Right ventricle myocardium inferior (tissue), 1 donor: ENCODE data around the gene BCDIN3D. TPM values are rescaled to one million over a fixed set of nuclear protein-coding genes. Genes with fewer than 3 reads are reported as not detected.

ENCODE experiments used
- ATAC-seq: fragments of 200-7000 bp; cut with Tn5 transposase; one replicate; pipeline ENCODE4 v1.9.1; 2020; ENCODE audit warnings: mild to moderate bottlenecking, moderate library complexity
- DNase-seq: peaks from one replicate; pipeline ENCODE4 v3.0.0; 2021; ENCODE audit errors: missing footprints
- intact Hi-C: fragments of 100-400 bp; cut with DNase I; formaldehyde crosslinking; loops from one replicate; pipeline ENCODE4 v1.11.0; 2022
- total RNA-seq: library from RNA; stranded (reverse); fragmentation: NEBNext Ultra II Directional; extraction: Animal tissue kit (Norgen Biotek cat#: 25700); gene quantifications from one replicate; pipeline ENCODE4 v1.2.1, GENCODE V29; 2021
- donor health status: DM: no; HTN: yes; CAD: no; lungs with severe emphysema.

The BCDIN3D gene
- total RNA-seq, 1 donor from 2014 or later, result 2.6 TPM

DNA sequence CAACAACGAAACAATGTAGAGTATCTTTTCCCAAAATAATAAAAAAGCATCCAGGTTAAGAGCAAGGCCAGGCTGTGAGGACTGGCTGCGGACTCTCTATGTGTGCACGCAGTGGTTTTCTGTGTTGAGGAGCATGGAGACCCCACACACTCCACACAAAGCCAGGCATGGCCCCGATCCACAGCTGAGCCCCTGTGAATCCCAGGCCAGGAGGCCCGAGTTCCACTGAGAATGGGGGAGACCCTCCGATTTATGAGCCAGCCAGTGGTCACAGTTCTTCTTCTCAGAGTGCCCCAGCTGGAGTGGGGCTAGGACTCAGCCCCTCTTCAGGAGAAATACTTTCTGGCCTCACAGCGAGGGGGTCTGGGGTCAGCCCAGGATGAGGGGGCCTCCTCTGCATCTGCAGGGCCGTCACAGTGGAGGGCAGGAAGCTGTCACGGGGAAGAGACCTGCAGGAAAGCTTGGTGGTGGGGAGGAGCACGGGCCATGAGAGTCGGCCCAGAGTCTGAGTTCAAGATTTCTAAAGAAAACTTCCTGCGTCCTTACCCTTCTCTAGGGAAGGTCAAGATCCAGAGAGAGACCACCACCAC, 34.8 kb downstream of the BCDIN3D start:
- ATAC-seq (no peak), DNase-seq (peak; percentile 51)
- intact Hi-C loops, result no loop called here

DNA sequence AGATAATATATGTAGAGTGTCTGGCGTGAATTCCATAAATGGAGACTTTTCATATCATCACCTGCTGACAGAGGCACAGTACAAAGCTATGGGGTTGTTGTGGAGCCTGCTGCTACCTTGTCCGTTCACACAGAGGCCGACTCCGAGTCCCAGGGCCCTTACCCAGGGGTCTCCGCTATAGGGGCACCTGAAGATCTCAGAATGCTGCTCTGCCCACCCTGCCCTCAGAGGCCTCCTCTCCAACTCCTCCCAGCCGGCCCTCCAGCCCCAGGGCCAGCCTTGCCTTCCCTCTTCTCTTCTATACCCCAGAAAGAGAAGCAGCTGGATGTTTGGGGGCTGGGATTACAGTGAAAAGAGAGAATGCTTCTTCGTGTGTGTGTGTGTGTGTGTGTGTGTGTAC, 36.0 kb downstream of the BCDIN3D start:
- no peak for ATAC-seq
- intact Hi-C loops, result no loop called here

DNA sequence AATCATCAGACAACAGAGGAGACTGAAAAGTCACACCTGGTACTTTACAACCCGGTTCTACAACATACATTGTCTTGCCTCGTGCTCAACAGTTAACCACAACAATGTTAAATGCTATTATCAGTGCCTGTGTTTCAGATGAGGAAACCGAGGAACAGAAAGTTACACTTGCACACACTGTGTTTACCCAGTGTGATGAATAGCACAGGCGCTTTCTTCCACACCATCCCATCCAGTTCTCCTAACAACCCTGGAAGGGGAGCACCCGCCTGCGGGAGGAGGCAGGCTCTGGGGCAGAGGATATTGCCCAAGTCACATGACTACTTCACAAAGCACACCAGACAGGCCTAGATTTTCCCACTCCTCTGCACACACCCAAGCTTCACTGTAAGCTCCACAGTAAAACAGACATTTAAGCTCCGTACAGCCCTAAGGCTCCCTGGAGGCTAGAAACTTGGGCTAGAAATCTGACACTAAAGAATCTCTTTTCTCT, 36.5 kb downstream of the BCDIN3D start:
- ATAC-seq (no peak), DNase-seq (peak; percentile 43)
- intact Hi-C loops, result no loop called here

More for the DNA sequence above, 36.0 kb downstream of the BCDIN3D start:
- peak; percentile 55 for DNase-seq

DNA sequence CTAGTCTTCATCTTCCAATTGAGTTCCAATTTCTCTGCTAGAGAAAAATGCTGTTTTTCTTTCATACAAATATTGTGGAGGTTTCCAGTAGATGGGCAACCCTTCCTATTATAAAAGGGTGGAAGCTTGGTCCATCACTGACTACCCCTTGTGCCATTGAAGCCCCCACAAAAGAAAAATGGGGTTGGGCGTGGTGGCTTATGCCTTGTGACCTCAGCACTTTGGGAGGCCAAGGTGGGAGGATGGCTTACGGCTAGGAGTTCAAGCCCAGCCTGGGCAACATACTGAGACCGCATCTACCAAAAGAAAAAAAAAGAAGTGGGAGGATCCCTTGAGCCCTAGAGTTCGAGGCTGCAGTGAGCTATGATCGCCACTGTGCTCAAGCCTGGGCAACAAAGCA, 37.5 kb downstream of the BCDIN3D start:
- ATAC-seq, result no peak
- no peak for DNase-seq
- intact Hi-C loops, result no loop called here

DNA sequence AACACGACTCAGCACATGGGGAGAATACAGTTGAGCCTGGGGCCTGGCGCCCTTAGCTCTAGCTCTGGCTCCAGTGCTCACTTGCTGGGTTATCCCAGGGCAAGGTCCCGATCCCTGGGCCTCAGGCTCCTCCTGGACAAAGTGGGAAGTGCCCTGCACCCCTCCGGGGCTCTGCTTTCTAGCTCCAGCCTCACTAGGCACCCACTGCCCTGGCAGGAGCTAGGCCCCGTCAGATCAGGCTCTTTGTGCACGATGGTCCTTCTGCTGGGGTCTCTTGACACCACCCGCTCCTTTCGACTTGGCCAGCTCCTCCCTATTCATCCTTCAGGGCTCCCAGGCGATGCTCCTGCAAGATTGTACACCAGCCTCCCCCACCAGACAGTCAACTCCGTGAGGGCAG, 38.1 kb downstream of the BCDIN3D start:
- DNase-seq (peak; percentile 45), ATAC-seq (no peak)
- intact Hi-C loops, result no loop called here

DNA sequence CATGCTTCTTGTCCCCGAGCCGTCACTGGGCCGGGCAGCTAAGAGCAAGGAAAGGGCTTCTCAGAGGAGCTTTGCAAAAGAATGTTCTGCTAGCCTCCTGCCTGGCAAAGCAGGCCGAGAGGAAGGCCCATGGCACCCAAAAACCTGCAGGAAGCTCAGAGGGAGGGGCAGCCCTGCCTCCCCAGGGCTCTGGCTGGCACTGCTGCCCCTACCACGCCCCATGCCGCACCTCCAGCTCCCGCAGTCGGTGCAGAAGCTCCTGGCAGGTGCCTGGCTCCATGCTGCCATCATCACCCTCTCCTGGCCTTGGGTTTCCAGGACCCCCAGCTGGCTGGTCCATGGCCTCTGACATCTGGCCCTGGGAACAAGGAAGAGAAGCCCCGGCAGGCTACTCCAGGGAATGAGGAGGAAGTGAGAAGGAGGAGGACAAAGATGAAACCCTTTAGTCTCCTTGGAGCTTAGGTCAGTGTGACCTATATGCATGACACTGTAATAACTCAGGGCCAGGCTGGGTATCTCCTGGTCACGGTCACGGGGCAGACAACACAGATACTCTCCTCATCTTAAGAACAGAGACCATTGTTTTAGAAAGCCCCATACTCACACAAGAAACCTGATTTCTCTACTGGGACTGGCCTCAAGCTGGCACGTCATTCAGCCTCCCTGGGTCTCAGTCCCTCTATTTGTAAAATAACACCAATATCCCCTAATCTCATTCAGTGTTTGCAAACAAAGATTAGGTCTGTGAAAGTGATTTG, 39.0 kb downstream of the BCDIN3D start:
- intact Hi-C loops, result no loop called here
- DNase-seq (peak; percentile 60), ATAC-seq (no peak)

DNA sequence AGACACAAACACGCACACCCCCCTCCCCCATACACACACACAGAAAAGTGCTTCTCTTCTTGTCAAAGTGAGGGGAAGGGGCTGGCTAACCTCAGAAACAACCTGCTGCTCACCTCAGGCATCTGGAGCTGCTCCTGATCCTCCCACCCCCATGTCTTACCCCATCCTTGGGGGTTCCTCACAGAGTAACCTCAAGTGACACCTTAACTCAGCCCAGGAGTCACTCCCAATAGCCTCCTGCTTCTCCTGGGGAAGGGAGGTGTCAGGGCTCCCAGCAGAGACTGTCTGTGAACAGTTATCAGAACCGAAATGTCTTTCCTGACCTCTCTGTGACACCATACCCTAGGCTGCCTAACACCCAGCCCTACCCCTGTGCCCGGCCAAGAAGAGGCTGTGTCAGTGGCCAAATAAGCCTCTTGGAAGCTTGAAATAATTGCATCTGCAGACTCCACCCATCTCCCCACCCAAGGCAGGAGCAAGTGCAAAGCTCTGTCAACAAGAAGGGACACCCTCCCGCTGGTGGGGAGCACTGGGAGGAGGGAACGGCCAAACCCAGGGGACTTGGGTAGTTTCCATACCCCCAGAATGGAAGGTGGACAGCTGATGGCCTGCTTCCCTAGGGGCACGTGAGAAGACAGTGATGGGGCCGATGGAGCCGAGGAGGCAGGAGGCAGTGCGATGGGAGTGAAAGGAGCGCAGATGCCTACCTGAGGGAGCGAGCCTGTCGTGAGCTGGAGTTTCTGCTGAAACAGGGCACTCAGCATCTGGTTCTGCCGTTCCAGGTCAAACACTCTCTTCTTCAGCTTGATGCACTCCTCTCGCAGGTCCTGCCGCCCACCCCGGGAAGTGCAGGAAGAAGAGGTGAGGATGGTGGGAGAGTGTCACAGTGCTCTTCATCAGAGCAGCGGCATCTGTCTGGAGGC, 41.5 kb downstream of the BCDIN3D start:
- ATAC-seq (peak; percentile 72), DNase-seq (peak; percentile 43)
- intact Hi-C loops, result no loop called here

DNA sequence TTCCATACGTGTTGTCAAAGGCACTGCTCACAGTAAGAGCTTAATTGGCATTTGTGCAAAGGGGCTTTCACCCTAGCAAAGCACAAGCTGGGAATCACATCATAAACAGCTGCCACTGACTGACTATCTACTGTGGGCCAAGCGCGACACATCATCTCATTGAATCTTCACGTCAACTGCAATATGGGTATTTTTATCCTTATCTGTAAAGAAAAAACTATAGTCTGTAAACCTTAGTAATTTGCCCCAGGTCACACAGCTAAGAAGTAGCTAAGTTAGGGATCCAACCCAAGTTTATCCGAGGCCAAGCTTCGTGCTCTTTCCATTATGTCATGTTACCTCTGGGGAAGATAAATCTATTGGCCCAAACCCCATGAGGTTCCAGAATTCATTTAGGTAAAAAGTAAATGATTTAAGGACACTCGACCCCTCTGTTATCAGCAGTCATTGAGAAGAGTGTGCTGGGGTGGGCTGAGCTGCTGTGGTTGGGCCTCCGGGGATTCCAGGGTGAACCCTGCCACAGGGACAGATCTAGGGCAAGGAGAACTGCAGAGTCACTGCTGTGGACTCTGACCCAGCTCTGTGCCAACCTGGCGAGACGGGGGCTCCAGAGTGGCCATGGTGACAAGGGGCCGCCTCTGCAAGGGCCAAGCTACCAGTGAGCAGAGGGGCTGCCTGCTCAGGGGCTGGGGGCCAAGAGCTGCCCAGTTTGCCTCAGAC, 42.3 kb downstream of the BCDIN3D start:
- peak; percentile 49 for ATAC-seq
- DNase-seq, result peak; percentile 56
- intact Hi-C loops, result no loop called here

DNA sequence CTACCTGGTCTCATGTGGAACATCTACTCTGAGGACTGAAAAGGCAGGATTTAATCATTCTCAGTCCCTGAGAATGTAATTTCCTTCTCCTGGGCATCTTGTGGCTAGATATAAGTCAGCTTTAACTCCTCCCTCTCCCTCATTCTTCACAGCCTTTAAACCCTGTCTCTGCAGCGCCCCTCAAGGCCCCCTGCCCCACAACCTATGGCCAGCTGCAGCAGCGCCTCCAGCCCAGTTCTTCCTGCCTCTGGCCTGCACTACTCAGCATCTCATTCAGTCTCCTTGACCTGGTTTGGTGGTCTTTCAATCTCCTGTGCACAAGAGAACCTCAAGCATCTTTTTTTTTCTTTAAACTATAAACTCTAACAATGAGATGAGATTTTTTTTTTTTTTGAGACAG, 44.0 kb downstream of the BCDIN3D start:
- intact Hi-C loops, result no loop called here
- ATAC-seq (no peak), DNase-seq (no peak)

DNA sequence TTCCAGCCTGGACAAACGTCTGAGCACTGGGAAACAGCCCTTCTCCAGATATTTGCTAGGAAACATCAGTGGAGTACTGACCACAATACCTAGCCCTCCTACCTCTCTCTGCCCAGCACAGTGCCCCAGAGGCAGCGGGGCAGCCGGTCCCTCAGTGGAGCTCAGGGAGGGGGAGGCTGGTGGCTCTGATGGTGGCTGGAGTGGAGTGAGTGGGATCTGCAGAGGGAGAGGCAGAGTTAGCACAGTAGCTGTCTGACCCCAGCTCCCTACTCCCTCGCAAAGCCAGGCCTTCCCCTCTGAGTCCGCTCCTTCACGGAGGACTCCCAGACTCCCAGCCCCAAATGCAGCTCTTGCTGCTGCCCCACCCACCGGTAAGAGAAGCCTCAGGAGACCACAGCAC, 44.7 kb downstream of the BCDIN3D start:
- no peak for DNase-seq
- ATAC-seq, result no peak
- intact Hi-C loops, result no loop called here

DNA sequence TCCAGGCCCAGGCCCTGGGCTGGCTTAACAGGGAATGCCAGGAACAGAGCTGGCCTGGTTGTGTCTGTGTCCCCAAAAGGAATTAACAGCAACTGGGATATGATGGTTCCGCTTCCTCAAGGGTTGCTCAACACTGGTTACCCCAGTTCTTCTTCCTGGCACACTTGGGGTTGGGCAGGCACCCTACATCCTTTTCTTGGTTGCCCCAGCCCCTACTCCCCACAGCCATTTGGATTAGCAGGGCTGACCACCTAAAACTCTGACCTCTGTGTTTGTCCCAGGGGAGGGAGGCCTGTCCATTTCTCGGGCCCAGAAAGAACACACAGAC, 45.5 kb downstream of the BCDIN3D start:
- intact Hi-C loops, result no loop called here
- ATAC-seq (no peak), DNase-seq (peak; percentile 50)

DNA sequence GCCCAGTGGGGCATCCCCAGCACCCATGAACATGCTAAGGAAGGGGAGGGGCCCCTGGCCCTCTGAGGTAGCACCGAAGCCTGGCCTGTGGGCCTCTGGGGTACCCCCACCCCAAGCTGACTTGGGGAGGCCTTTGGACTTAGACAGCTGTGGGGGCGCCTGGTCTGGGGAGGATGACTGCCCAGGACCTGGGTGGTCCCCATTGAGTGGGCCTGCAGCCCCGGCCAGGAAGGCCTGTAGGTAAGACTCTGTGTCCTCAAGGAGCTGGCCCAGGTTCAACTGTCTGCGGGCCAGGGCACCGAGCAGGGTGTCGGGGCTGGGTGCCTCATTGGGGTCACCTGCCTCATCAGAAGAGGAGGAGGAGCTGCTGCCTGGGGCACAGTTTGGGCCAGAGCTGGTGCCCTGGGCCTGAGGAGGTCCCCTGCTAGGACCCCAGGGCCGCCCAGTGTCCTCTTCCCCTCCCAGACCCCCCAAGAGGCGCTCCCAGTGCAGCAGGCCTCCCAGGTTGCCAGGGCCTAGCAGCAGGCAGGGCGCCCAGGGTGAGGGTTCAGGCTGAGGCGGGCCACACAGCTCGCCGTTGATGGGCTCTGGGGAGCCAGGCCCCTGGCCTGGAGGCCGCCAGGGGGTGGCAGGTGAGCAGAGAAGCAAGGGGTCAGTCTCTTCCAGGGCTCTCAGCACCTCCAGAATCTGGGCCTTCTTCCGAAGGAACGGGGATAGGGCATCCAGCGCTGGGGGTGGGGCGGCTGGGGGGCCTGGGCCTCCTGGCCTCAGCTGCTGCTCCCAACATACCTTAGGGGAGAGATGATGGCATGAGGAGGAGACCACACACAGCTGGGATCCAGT, 46.1 kb downstream of the BCDIN3D start:
- intact Hi-C loops, result no loop called here
- ATAC-seq, result no peak
- DNase-seq, result peak; percentile 57

DNA sequence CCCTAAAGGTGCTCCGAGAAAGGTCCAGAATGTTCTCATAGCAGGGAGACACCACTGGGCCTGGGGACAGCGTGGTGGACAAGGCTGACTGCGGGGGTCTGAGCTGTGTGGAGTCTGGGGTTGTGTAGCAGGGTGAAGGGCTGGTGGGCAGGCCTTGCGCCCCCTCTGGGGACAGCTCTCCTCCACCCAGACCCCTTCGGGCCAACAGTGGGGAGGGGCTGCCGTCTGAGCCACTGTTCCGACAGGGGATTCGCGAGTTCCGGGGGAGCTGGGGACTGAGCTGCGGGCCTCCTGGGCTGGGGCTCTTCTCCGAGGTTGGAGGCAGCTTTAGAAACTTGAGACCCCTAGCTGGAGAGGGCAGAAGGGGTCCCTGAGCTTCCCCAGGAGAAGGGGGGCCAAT, 46.8 kb downstream of the BCDIN3D start:
- no peak for ATAC-seq
- intact Hi-C loops, result no loop called here

DNA sequence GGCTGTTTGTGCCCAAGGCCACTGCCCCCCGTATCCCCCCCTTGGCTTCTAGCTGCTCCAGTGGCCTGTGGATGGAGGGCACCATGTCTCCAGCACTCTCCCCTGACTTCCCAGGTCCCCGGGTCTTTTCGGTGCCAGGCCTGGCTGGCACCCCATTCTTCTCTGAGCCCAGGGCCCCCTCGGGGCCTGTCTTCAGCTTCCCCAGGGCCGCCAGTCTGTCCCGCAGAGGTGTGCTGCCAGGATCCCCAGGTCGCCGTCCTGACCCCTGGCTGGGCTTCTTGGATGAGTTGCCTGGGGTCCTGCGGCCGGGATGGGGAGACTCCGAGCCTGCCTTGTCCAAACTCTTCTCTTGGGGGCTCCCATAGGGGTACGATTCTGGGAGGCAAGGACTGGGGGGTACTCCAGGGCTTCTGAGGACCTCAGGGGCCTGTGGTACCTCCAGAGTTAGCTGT, 47.2 kb downstream of the BCDIN3D start:
- peak; percentile 53 for DNase-seq
- no peak for ATAC-seq
- intact Hi-C loops, result no loop called here

More for the DNA sequence above, 46.8 kb downstream of the BCDIN3D start:
- DNase-seq, result peak; percentile 35

DNA sequence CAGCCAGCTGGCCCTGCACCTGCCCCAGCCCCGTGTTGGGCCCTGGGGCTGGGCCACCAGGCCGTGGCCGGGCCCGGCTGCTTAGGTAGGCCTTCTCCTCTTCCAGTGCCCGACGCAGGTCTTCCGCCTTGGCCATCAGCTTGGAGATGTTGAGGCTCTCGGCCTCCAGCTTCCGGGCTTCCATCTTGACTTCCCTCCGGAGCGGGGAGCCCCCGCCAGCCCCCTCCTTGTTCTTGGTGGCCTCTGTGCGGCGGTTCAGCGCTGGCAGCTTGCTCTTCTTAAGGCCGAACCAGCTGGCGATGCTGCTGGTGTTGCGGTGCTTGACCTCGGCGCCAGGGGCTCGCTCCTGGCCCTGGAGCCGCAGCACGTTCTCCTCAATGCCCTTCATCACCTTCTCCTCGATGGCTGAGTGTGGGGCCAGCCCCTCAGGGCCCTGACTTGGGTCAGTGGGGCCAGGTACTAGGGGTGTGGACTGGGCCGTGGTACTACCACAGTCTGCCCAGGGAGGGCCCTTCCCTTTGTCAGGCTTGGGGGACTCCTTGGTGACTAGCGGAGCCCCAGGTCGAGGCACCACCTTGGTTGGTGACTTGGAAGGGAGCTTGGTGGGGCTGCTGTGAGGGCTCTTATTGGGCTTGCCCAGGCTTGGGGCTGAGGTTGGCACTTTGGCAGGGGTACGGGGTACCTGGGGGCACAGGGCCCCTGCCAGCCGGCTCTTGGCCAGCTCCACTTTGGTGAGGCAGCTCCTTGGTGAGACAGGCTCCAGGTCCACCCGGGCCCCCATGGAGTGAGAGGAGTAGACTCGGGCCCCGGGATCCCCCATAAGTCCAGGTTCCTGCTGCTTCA, 47.9 kb downstream of the BCDIN3D start:
- intact Hi-C loops, result no loop called here
- DNase-seq (peak; percentile 33), ATAC-seq (no peak)

DNA sequence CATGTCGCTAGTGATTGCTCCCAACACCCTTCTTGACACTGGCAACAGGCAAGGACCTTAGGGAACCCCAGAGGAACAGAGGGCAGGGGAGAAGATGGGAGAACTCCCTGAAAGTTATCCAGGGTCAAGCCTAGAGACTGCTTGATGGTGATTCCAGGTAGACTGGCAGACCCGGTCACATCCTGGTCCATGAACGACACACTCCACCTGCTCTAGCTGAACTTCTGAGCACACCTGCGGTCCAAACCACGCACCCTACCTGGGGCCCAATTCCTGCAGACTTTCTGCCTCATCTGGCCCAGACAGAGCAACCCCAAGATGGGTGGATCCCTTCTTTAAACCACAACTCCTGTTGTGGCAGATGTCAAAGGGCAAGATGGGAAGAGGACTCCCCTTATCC, 48.9 kb downstream of the BCDIN3D start:
- ATAC-seq, result no peak
- intact Hi-C loops, result no loop called here
- DNase-seq, result no peak

DNA sequence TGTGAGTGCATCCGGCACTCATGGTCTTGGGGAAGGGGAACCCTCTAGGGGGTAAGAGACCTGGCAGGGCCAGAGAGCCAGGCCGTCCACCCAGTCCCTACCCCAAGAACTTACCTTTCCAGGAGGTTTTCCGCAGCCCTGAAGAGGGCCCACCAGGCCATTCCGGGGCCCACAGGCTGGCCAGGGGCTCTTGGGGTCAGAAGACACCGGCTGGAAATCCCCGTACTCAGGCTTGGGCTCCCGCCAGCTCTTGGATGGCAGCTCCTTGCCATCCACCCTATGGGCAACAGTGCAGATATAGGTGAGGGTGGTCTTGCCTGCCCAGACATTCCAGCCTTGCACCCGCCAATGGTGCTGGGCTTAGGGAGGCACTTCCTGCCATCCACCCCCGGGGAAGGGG, 49.3 kb downstream of the BCDIN3D start:
- intact Hi-C loops, result no loop called here
- no peak for ATAC-seq
- no peak for DNase-seq
